DMS114 treated with DMSO at 0.1 percent for 48 hours (cell line): ENCODE data around the gene FAM133A.

Experiments
- DNase-seq: peaks from one replicate; lab custom pipeline; 2025; ENCODE audit not compliant: unreplicated experiment; lab: John Stamatoyannopoulos, UW

FAM133A gene

GRCh38 chrX:93673869-93674271 is at the start of gene FAM133A:
Gene FAM133A, plus strand, starts transcription at chrX:93674206. Its CDS starts 35,214 bp downstream, at chrX:93709420.
- DNase-seq, result no peak

- no peak for DNase-seq
Measured at GRCh38 chrX:93637591-93637990, 36.4 kb upstream of the FAM133A start.

- DNase-seq, result no peak
Measured at GRCh38 chrX:93649381-93649780, 24.6 kb upstream of the FAM133A start.

GRCh38 chrX:93660575-93660974 is 13.4 kb upstream of the FAM133A start:
- no peak for DNase-seq

GRCh38 chrX:93673056-93673868 is 744 bp upstream of the FAM133A start, which contains the start of gene NAP1L3:
Gene NAP1L3, minus strand, starts transcription at chrX:93673578. Its CDS starts 274 bp downstream, at chrX:93673304.
- peak; percentile 80 for DNase-seq

GRCh38 chrX:93695981-93696380 is 22.0 kb downstream of the FAM133A start:
- peak; percentile 24 for DNase-seq

- DNase-seq, result no peak
Measured at GRCh38 chrX:93703701-93704100, 29.7 kb downstream of the FAM133A start.

- DNase-seq, result no peak
Measured at GRCh38 chrX:93711076-93711475, 37.1 kb downstream of the FAM133A start.

GRCh38 chrX:93741811-93742210 is 67.8 kb downstream of the FAM133A start:
- DNase-seq, result no peak

GRCh38 chrX:93760163-93760562 is 86.2 kb downstream of the FAM133A start:
- no peak for DNase-seq
